COLO668 (cell line): ENCODE data around the gene LARGE2.
A peak's percentile ranks its signal among the peaks of the same experiment; 100 is the strongest.

Experiments used
- DNase-seq: peaks from one replicate; lab custom pipeline; 2025; ENCODE audit not compliant: unreplicated experiment; lab: John Stamatoyannopoulos, UW

LARGE2 gene

DNA sequence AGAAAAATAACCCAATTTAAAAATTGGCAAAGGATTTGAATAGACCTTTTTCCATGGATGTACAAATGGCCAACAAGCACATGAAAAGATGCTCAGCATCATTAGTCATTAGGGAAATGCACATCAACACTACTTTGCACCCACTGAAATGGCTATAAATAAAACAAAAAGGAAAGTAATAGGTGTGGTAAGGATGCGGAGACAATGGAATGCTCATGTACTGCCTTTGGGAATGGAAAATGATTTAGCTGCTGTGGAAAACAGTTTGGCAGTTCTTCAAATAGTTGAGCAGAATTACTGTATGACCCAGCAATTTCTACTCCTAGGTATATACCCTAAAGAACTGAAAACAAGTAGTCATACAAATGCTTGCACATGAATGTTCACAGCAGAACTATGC is 37.4 kb downstream of the LARGE2 start:
- DNase-seq, result no peak

DNA sequence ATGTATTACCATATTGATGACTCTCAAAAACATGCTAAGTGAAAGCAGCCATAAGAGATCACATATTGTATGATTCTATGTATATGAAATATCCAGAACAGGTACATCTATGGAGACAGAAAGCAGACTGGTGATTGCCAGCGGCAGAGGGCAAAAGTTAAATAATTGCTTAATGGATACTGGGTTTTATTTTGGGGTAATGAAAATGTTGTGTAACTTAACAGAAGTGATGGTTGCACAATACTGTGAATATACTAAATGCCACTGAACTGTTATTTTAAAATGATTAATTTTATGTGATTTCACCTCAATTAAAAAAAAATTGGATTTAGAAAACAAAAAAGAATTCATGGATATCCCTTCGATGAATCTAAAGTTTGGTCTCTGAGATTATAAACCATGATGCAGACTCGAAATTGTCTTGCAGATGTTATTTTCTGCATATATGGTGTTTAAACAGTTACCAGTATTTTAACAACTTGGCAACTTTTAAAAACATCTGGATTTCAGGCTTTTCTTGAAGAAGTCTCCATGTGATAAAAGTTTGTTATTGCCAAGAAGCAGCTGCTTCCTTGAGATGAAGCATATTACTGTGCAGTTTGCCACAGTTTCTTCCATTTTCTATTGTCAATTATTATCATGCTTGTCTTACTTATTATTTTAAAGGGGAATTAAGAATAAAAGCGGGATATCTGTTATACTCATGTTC is 38.1 kb downstream of the LARGE2 start:
- no peak for DNase-seq

GRCh38 chr11:45961751-45962240 is 39.3 kb downstream of the LARGE2 start:
- no peak for DNase-seq

- peak; percentile 47 for DNase-seq
These were observed 42.5 kb downstream of the LARGE2 start for GRCh38 chr11:45964911-45965389.

DNA sequence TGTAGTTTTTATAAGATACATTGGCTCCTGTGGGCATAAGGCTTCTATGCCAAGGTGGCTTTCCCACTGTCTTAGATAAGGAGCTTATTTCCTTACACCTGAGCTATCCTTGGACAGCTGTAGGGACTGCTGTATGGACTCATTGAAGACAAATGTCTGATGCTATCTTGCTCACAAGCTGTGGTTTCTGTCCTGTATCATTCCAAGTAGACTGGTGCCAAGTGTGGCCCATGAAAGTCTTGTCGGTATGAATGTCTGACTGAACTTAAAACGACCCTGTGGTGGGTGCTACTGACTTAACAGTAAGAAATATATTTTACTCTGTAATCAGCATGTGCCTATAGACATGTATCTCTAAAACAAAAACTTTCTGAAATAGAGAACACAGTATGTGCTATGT is 45.0 kb downstream of the LARGE2 start:
- no peak for DNase-seq

GRCh38 chr11:45968901-45969300 is 46.4 kb downstream of the LARGE2 start:
- no peak for DNase-seq

DNA sequence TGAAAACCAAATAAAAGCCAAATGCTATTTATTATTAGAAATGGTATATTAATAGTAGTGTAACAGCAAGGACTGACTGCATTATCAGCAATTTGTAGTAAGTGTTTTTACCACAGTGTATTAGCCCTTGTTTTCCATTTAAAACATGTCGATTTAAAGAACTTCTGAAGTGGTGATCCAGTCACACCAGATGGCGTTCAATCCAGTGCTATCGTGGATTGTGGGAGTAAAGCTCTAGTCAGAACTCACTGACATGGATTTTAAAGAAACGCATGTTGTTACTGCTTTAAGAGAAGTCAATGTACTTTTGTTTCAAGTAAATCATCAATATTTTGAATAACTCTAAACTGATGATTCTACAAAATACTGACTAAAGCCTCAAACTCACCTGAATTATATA is 51.1 kb downstream of the LARGE2 start:
- no peak for DNase-seq

GRCh38 chr11:45974806-45975205 is 52.4 kb downstream of the LARGE2 start:
- no peak for DNase-seq
